Cerebellar nuclear complex (tissue), 1 donor: Measurements from ENCODE around the gene SUMO4.

ENCODE experiments used
- DNase-seq, 2 experiments: peaks; one replicate each; lab custom pipeline; 2025; lab: John Stamatoyannopoulos, UW

SUMO4 gene

GRCh38 chr6:149400050-149400449 is at the start of gene SUMO4:
TSS of gene SUMO4 (plus strand) at chr6:149400262. CDS start at chr6:149400392, 130 bp downstream.
- DNase-seq = no peak

GRCh38 chr6:149354009-149354408 is 46.1 kb upstream of the SUMO4 start:
- no peak for DNase-seq

- no peak for DNase-seq
Measured at GRCh38 chr6:149356081-149356750, 43.8 kb upstream of the SUMO4 start.

GRCh38 chr6:149357726-149358538 is 42.1 kb upstream of the SUMO4 start:
- DNase-seq = no peak

GRCh38 chr6:149359440-149359839 is 40.6 kb upstream of the SUMO4 start:
- no peak for DNase-seq

- DNase-seq = no peak
Measured at GRCh38 chr6:149360536-149360935, 39.5 kb upstream of the SUMO4 start.

- no peak for DNase-seq
Measured at GRCh38 chr6:149362289-149362688, 37.8 kb upstream of the SUMO4 start.

- no peak for DNase-seq
Measured at GRCh38 chr6:149363154-149363553, 36.9 kb upstream of the SUMO4 start.

GRCh38 chr6:149364557-149364956 is 35.5 kb upstream of the SUMO4 start:
- no peak for DNase-seq

- DNase-seq = no peak
Measured at GRCh38 chr6:149365197-149365596, 34.9 kb upstream of the SUMO4 start.

GRCh38 chr6:149366267-149366921 is 33.7 kb upstream of the SUMO4 start:
- DNase-seq = no peak

GRCh38 chr6:149368065-149368464 is 32.0 kb upstream of the SUMO4 start:
- DNase-seq = no peak

GRCh38 chr6:149371154-149371553 is 28.9 kb upstream of the SUMO4 start:
- no peak for DNase-seq

GRCh38 chr6:149372062-149372461 is 28.0 kb upstream of the SUMO4 start:
- DNase-seq = no peak

- no peak for DNase-seq
Measured at GRCh38 chr6:149373511-149373910, 26.6 kb upstream of the SUMO4 start.

GRCh38 chr6:149379977-149380376 is 20.1 kb upstream of the SUMO4 start:
- DNase-seq = no peak

- no peak for DNase-seq
Measured at GRCh38 chr6:149380523-149380922, 19.5 kb upstream of the SUMO4 start.

GRCh38 chr6:149383371-149383770 is 16.7 kb upstream of the SUMO4 start:
- DNase-seq = no peak

GRCh38 chr6:149384464-149384863 is 15.6 kb upstream of the SUMO4 start:
- no peak for DNase-seq

- no peak for DNase-seq
Measured at GRCh38 chr6:149385998-149386646, 13.9 kb upstream of the SUMO4 start.

- DNase-seq = no peak
Measured at GRCh38 chr6:149387779-149388512, 12.1 kb upstream of the SUMO4 start.
